GM19455 (cell line): ENCODE measurements around the gene RRP7A.
"Not testable (repeated sequence)": the region's sequence is repeated elsewhere in the genome, so short reads cannot be mapped to it uniquely, and the experiment has no call there.

Experiments used
- ATAC-seq: cut with Tn5 transposase; IDR thresholded peaks from one replicate; pipeline ENCODE4 v1.9.1; 2021; ENCODE audit not compliant: unreplicated experiment

RRP7A gene

DNA sequence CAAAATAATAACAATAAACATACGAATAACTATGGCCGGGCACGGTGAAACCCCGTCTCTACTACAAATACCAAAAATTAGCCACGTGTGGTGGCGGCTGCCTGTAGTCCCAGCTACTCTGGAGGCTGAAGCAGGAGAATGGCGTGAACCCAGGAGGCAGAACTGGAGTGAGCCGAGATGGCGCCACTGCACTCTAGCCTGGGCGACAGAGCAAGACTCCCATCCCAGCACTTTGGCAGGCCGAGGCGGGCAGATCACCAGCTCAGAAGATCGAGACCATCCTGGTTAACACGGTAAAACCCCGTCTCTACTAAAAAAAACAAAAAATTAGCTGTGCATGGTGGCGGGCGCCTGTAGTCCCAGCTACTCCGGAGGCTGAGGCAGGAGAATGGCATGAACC, 17.0 kb upstream of the RRP7A start:
- ATAC-seq: not testable (repeated sequence)

DNA sequence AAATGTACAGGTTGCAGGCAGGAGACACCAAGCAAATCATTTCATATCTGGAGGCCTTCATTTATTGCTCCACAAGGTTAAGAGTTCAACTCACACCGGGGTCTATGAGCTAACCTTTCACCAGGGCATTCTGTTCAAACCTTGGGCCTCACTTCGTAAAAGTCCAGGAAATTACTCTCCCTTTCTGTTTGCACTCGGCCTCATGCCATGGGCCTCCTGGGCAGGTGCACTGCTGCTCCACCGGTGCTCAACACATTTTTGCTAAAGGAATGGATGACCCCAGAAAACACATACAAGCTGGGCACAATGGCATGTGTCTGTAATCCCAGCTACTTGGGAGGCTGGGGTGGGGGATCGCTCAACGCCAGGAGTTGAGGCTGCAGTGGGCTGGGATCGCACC, 16.6 kb upstream of the RRP7A start:
- ATAC-seq: no peak

DNA sequence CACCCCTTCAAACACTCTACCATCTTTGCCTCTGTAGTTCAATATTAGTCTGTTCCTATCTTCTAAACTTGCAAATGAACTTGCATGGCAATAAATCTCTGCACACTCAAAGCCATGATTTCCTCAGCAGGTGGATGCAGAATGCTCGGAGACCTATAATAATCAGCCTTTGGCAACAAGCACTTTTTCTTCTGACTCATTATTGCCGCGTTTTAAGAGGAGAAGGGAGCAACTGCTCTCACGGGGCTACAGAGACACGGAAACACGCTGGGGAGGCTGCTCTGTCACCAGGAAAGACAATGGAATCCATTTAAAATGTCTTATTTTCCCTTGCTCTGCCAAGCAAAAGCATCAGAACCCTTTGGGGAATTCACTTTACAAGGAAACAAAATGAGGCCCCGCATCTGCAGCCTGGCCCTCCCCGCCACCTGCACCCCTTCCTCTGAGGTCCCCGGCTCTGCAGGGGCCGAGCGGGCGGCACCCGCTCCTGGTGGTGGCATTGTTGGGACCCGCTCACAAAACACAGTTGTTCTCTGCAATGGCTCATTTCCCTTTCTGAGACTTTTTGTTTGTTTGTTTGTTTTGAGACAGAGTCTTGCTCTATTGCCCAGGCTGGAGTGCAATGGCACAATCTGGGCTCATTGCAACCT, 15.6 kb upstream of the RRP7A start:
- not testable (repeated sequence) for ATAC-seq

DNA sequence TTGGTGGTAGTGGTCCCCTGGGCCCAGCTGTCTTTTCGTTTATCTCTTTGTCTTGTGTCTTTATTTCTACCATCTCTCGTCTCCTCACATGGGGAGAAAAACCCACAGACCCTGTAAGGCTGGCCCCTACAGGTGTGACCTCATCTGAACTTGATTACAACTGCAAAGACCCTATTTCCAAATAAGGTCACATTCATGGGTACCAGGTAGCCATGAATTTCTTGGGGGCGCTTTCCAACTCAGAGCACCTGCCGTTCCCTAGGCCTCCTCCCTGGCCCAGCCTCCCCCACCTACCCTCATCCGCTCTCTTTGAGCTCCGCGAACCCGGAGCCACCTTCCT, 14.0 kb upstream of the RRP7A start:
- no peak for ATAC-seq

DNA sequence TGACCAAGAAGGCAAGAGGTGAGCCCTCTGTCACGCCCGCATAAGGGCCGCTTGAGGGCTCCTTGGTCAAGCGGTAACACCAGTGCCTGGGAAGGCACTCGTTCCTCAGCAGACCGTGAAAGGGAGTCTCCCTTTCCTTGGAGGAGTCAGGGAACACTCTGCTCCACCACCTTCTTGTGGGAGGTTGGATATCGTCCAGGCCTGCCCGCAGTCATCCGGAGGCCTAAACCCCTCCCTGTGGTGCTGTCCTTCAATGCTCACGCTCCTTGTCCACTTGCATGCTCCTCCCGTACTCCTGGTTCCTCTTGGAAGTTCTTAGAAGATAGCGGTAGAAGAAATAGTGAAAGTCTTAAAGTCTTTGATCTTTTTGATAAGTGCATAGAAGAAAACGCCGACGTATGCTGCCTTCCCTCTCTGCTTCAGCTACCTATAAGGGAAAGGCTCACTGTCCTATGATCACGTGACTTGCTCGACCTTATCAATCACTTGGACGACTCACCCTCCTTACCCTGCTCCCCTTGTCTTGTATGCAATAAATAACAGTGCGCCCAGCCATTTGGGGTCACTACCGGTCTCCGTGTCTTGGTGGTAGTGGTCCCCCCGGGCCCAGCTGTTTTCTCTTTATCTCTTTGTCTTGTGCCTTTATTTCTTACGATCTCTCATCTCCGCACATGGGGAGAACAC, 11.9 kb upstream of the RRP7A start:
- ATAC-seq: not testable (repeated sequence)

DNA sequence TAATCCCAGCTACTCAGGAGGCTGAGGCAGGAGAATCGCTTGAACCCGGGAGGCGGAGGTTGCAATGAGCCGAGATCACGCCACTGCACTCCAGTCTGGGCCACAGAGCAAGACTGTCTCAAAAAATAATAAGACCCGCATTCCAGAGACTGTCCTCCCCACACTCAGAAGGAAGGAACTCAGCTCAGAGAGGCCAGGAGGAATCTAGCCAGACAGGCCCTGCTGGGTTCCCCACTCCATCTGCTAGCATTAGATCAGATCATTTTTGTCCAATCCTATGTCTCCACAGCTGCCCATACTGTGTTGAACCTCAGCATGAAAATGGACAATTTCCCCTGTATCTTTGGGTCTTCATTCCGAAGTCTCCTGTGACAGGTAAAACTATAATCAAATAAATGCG, 9.8 kb upstream of the RRP7A start:
- not testable (repeated sequence) for ATAC-seq

DNA sequence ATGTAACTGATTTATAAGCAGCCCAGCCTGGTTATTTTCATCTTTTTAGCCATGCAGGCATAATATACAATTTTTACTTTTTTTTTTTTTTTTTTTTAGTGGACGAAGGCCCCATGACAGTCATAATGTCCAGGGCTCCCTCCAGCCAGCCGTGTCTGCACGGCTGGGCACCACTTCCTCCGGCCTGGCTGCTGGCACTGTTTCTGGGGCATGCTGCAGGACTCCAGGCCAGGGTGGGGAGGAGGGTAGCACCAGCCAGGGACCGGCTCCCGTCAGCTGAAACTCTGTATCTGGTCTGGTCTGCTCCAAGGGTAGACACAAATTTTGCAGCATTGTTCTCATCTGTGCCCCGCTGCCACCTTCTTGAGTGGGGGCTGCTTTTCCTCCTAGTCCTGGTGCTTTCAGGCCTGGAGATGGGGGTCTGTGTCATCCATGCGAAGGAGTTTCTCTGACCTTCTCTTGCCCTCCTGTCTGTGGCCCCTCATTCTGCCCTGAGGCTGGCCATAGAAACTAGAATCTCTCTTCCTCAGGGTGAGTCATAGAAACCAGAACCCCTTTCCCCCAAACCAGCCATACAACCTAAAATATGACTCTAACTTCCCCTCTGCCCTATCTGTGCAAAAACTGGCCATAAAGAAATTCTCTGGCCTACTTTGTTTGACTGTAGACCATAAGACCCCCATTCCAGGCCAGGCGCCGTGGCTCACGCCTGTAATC, 9.2 kb upstream of the RRP7A start:
- no peak for ATAC-seq

DNA sequence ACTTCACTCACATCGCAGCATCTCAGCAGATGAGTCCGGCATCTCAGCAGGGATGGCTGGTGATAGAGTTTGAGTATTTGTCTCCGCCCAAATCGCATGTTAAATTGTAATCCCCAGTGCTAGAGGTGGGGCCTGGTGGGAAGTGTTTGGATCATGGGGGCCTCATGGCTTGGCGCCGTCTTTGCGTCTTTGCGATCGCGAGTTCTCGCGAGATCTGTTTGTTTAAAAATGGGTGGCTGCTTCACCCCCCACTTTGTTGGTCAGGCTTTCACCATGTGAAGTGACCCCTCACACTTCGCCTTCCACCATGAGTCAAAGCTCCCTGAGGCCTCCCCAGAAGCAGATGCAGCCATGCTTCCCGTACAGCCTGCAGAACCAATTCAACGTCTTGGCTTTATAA, 3.0 kb upstream of the RRP7A start:
- ATAC-seq: no peak

DNA sequence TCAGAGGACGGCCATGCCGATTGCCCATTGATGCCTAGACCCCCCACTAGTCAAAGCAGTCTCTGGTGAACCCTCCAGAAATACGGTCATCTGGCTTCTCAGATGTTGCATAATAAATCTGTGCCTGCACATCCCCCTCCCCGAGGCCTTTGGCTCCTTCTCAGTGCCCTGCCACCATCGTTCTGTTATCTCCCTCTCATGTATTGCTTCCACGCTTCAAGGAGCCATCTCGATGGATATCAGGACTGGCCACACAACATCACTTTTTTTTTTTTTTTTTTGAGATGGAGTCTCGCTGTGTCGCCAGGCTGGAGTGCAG, 1.6 kb upstream of the RRP7A start:
- ATAC-seq: no peak

DNA sequence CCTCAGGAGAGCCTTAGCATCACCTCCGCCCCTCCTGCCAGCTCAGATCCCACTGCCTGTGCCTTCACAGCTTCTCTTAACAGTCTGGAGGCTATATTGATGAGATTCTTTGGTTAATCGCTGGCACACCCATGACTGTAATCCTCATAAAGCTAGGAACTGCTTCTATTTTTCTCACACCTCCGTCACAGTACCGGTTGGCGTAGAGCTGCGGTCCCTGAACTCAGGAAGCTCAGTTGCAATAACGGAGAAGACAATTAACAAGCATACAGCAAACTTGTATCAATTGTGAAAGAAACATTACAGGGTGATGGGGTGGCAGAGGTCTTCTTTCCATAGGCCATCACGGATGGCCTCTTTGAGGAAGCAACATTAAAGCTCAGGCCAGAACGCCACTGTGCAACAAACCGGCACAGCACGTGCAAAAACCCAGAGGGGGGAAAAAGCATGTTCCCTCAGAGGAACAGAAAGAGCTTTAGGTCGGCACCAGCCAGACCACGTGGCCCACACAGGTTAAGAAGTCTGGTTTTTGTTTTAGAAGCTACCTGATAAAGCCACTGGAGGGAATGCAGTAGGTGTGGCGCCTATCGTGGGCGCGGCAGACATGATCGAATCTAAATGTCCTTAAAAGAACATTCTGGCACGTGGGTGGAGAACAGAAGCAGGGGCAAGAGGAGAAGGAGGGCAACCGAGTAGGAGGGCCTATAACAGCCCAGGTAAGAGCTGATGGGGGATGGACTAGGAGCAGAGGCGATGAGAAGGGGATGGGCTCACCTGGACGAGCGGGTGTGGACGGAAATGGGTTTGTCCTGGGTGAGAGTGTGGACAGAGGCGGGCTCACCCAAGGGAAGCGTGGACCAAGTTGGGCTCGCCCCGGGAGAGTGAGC, 715 bp downstream of the RRP7A start:
- peak; percentile 24 for ATAC-seq

DNA sequence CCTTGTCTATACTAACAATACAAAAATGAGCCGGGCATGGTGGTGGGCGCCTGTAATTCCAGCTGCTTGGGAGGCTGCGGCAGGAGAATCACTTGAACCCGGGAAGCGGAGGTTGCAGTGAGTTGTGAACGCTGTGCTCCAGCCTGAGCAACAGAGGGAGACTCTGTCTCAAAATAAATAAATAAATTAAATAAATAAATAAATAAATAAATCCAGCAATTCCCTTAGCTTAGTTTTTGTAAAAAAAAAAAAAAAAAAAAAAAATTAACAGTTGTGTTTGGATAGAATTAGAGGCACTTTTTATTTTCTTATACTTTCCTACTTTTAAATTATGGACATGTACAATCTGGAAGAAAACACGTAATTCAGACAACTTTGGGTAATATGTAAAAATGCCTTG, 2.5 kb downstream of the RRP7A start:
- ATAC-seq: not testable (repeated sequence)

DNA sequence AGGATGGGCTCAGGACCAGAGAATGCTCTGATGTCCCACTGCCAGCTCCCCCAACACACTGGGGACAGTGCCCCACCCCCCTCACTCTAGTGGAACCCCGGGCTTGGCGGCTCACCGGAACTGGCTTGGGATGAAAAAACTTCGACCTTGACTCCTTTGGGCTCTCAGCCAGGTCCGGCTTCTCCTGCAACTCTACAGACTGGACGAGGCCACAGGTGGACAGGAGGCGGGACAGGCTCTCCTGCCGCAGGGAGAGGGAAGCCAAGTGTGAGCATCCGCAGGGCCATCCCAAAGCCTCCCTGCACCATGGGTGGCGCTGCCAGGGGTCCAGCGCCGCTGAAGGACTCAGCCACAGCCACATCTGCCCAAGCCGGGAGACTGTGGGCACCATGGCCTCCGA, 3.7 kb downstream of the RRP7A start:
- no peak for ATAC-seq

DNA sequence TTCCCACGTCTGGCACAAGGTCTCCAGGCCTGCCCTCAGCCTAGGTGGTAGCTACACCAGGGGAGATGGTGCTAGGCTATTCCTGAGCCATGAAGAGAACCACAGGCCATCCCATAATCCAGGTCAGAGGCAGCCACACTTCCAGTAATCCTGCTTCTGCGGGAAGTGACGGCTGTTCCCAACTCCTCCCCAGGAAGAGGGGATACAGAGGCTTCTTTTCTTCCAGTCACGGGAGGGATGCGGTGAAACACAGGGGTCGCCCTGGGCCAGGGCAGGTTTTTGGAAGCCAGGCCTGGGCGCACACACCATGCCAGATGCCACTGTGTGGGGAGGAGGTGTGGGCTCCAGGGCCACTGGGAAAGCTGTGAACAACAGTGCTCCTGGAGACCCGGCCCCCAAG, 4.3 kb downstream of the RRP7A start:
- ATAC-seq: not testable (repeated sequence)

DNA sequence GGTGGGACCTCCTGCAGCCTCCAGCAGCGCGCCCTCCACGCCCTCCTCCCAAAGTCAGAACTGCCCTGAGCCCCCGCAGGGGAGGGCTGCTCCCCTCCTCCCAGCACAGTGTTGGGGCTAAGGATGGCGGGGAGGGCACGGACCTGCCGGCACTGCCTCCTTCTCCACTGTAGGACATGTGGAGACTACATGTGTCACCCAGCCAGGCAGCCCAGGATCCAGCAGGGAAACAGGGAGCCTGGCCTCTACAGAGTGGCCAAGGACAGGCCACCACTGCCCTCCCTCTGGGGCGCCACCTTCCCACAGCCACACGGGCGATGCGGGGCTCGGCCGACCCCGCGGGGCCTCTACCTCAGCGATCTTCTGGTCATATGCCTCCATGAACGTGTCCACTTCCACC, 5.3 kb downstream of the RRP7A start:
- ATAC-seq: not testable (repeated sequence)

DNA sequence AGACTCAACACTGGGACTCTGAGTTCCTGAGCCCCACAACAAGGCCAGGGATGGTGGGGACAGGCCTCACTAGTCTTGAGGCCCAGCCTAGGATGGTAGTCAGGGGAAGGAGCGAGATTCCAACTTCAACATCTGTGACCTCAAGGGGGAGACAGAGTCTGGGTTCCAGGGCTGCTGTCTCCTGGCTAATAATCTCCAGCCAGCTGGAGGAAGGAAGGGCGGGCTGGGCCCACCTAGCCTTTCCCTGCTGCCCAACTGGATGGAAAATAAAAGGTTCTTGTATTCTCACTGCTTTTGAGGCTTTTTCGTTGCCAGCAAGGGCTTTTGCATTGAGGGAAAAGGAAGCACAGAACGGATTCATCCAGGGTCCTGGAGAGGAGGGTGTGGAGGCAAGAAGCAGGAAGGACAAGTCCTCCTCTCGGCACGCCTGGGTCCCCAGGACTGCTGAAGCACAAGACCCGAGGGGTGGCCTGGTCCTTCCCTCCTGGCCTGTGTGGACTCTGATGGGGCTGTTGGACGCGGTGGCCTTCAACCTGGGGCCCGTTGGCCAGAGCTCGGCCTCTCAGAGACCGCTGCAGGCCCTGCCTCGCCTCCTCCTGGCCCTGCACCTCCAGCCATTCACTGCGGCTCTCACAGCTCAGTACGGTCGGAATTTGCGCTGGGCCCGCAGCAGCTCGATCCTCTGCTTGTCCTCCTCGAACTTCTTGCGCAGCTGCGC, 7.2 kb downstream of the RRP7A start:
- not testable (repeated sequence) for ATAC-seq

DNA sequence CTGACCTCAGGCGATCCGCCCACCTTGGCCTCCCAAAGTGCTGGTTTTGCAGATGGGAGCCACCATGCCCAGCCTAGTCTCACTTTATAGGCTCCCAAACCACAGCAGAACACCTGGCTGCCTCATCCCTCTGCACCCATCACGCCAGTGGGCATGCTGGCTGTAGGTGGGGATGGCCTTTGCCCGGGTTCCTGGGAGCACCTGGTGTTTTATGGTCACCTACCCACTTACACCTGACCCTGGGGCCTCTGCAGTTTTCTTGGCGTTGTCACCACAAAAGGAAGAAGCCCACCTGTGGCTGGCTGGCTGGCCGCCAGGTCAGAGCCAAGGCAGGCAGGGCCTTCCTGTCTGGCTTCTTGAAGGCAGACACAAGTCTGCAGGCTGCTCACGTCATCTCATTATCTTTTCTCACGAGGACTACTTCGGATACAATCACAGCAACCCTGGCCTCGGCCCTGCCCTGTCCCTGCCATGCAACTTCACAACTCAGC, 8.2 kb downstream of the RRP7A start:
- ATAC-seq: no peak

DNA sequence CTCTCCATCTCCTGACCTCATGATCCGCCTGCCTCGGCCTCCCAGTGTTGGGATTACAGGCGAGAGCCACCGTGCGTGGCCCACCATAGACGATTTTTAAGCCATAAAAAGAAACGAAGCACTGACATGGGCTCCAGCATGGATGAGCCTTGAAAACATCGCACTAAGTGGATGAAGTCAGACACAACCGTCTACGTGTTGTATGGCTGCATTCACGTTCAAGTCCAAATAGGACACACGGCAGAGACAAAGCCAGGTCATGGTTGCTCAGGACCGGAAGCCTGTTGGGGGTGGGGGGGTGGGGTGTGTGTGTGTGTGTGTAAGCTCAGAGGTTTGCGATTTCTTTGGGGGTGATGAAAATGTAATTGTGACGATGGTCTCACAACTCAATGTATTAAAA, 10.0 kb downstream of the RRP7A start:
- no peak for ATAC-seq

DNA sequence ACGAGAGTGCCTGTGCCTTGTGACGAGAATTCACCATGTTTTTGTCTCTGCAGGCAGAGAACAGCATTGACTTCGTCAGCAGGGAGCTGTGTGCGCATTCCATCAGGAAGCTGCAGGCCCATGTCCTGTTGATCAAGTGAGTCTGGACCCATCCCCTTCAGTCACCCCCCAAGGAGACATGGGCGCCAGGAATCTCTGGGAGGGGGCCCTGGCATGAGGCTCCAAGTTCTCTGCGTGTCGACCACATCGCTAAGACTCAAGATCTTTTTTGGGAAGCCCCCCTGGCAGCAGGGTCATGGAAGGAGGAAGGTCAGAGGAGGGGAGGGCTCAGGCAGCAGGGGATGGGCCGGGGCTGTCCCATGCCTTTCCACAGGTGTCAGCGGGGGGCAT, 10.6 kb downstream of the RRP7A start:
- ATAC-seq: not testable (repeated sequence)

DNA sequence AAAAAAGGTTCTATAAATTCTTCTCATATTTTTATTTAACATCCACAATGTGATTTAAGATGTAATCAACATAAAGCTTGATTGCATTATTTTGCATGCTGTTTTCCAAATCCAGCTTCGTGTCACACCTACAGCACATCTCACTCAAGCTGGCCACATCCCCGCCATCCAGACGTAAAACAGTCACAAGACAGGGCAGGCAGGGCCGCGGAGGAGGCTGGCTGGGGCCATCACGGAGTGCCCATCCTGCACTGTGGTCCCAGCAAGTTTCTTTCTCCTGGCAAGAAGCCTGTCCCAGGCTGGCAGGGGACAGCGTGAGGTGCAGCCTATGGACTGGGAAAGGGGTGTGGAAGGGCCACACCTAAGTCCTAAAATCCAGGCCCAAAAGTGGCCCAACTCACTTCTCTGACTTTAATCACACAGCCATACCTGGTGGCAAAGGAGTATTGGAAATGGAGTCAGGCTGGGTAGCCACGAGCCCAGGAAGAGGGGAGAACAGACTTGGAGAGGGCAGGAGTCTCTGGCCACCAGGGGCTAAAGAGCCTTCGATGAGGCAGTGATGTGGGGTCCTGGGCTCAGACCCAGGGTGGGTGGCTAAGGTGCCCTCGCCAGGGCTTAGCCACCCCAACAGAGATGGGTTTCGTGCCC, 11.1 kb downstream of the RRP7A start:
- ATAC-seq: not testable (repeated sequence)

DNA sequence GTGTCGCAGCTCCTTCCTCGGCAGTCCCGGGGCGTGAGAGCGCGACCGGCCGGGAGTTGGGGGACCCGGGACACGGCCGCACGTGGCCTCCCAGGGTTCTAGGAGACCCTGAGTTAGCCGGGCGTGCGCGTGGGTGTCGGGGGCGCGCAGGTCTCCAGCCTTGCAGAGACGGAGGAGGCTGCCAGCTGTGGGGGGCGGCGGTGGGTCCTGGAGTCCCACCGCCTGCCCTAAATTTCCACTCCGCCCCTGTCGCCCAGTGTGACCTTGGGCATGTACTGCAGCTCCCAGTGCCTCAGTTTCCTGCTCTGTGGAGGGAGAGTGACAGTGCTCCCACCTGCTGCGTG, 18.8 kb downstream of the RRP7A start:
- ATAC-seq: no peak
